Measurements from ENCODE around the gene ACOX2. TPM values are rescaled to one million over a fixed set of nuclear protein-coding genes. Genes with fewer than 3 reads are reported as not detected.

The ACOX2 gene
- total RNA-seq, 1 experiment from 2014 or later = 3.2 TPM

DNA sequence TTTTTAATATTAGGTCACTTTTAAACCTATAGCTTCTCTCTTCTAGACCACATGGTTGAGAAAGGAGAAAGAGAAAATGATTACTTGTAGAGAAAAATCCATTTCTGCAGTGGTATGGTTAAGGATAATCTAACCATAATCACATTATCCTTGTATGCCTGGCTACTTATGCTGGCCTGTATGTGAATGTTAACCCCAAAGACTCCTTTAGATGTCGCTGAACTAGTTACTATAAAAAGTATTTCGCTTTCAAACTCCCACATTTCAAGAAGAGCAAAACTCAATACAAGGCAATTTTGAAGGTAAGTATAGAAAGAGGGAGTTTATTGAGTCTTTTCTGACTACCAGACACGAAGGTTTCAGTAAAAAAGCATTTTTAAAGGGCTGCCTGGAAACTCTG is 42.9 kb downstream of the ACOX2 start:
- ChIA-PET CTCF (interaction anchor here (0.7 kb wide), 1 partner anchor 1320 kb away, joined by 3 read pairs; no protein-coding TSS in a partner anchor), POLR2A (no interaction called here)
- no peaks in the 10 kb centered on the region for H3K27me3 ChIP-seq (ENCODE audit: control insufficient read depth, insufficient read depth, low read length)
- H3K27ac ChIP-seq (ENCODE audit: low read length) = peak overlapping the region; percentile 70
- in situ Hi-C loops (cut with HindIII; ENCODE audit: low pct_unique_long_range_greater_than_20kb, low sequenced_read_pairs) (no loop called here), intact Hi-C loops (cut with micrococcal nuclease; ENCODE audit: unreplicated experiment) (no loop called here)
- TF ChIP-seq, protein P1, sequence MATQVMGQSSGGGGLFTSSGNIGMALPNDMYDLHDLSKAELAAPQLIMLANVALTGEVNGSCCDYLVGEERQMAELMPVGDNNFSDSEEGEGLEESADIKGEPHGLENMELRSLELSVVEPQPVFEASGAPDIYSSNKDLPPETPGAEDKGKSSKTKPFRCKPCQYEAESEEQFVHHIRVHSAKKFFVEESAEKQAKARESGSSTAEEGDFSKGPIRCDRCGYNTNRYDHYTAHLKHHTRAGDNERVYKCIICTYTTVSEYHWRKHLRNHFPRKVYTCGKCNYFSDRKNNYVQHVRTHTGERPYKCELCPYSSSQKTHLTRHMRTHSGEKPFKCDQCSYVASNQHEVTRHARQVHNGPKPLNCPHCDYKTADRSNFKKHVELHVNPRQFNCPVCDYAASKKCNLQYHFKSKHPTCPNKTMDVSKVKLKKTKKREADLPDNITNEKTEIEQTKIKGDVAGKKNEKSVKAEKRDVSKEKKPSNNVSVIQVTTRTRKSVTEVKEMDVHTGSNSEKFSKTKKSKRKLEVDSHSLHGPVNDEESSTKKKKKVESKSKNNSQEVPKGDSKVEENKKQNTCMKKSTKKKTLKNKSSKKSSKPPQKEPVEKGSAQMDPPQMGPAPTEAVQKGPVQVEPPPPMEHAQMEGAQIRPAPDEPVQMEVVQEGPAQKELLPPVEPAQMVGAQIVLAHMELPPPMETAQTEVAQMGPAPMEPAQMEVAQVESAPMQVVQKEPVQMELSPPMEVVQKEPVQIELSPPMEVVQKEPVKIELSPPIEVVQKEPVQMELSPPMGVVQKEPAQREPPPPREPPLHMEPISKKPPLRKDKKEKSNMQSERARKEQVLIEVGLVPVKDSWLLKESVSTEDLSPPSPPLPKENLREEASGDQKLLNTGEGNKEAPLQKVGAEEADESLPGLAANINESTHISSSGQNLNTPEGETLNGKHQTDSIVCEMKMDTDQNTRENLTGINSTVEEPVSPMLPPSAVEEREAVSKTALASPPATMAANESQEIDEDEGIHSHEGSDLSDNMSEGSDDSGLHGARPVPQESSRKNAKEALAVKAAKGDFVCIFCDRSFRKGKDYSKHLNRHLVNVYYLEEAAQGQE (IDR thresholded peaks at IDR 0.05; ENCODE audit: insufficient read depth in 1 of 2, low read depth in 2 of 2, low read length in 1 of 2) = no peak
- TF ChIP-seq SIN3A (IDR thresholded peaks at IDR 0.05; ENCODE audit: borderline replicate concordance, insufficient read depth, low read depth, low read length) (no peak), TCF7L2 (IDR thresholded peaks at IDR 0.05; ENCODE audit: low read depth, low read length) (no peak), POLR2AphosphoS5 (IDR thresholded peaks at IDR 0.05; ENCODE audit: low read depth, low read length) (no peak)
- TF ChIP-seq, protein P2, sequence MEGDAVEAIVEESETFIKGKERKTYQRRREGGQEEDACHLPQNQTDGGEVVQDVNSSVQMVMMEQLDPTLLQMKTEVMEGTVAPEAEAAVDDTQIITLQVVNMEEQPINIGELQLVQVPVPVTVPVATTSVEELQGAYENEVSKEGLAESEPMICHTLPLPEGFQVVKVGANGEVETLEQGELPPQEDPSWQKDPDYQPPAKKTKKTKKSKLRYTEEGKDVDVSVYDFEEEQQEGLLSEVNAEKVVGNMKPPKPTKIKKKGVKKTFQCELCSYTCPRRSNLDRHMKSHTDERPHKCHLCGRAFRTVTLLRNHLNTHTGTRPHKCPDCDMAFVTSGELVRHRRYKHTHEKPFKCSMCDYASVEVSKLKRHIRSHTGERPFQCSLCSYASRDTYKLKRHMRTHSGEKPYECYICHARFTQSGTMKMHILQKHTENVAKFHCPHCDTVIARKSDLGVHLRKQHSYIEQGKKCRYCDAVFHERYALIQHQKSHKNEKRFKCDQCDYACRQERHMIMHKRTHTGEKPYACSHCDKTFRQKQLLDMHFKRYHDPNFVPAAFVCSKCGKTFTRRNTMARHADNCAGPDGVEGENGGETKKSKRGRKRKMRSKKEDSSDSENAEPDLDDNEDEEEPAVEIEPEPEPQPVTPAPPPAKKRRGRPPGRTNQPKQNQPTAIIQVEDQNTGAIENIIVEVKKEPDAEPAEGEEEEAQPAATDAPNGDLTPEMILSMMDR (IDR thresholded peaks at IDR 0.05) = no peak; the same call in 1 of the 2 replicates
- H3K9me3 ChIP-seq (ENCODE audit: control insufficient read depth, insufficient read depth, low read depth, low read length) = no peaks in the 10 kb centered on the region
- H3K36me3 ChIP-seq (ENCODE audit: control insufficient read depth, insufficient read depth, low read length) = no peaks in the 10 kb centered on the region; the same call in 1 of the 2 replicates
- peaks cover 52% of the 10 kb centered on the region for H3K4me1 ChIP-seq (ENCODE audit: control insufficient read depth, insufficient read depth, low read length)
- no peak for ATAC-seq
- no peak for DNase-seq (ENCODE audit: low read depth, low spot score)
- BruUV-seq (replicated peaks) = TSS peak; percentile 56
- H3K4me3 ChIP-seq (ENCODE audit: low read depth in 2 of 2, low read length in 2 of 2) = peak overlapping the region; percentile 58 to 94

DNA sequence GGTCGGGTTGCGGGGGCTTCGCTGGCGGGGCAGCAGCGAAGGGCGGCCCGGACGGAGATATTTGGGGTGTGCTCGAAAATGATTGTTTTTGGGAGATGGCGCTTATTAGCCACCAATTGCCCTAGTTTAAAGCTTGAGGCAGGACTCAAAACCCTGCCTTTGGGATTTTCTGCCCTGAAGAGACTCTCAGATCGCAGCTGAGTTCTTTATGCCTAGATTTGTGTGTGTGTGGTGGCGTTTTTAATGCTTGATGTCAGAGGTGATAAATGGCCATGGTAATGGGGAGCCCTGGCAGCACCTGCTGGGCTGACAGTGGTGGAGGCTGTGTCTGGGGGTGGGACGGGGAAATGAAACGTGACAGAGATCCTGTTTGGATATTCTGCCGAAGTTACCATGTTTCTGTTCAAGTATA is 44.5 kb downstream of the ACOX2 start:
- ATAC-seq (no peak), DNase-seq (ENCODE audit: low read depth, low spot score) (no peak)
- intact Hi-C loops (cut with micrococcal nuclease; ENCODE audit: unreplicated experiment) (no loop called here), in situ Hi-C loops (cut with HindIII; ENCODE audit: low pct_unique_long_range_greater_than_20kb, low sequenced_read_pairs) (no loop called here)
- H3K4me1 ChIP-seq (ENCODE audit: control insufficient read depth, insufficient read depth, low read length) = peaks cover 49% of the 10 kb centered on the region
- CTCF ChIA-PET = no interaction called here
- no peak for TF ChIP-seq TCF7L2 (IDR thresholded peaks at IDR 0.05; ENCODE audit: low read depth, low read length)
- TF ChIP-seq, protein P1 (IDR thresholded peaks at IDR 0.05; ENCODE audit: insufficient read depth in 1 of 2, low read depth in 2 of 2, low read length in 1 of 2) = no peak
- TF ChIP-seq, protein P2 (IDR thresholded peaks at IDR 0.05) = no peak
- TF ChIP-seq SIN3A (IDR thresholded peaks at IDR 0.05; ENCODE audit: borderline replicate concordance, insufficient read depth, low read depth, low read length) = no peak
- no peak for TF ChIP-seq POLR2AphosphoS5 (IDR thresholded peaks at IDR 0.05; ENCODE audit: low read depth, low read length)
- peak overlapping the region; percentile 58 to 94 for H3K4me3 ChIP-seq (ENCODE audit: low read depth in 2 of 2, low read length in 2 of 2)
- no peaks in the 10 kb centered on the region; the same call in 1 of the 2 replicates for H3K36me3 ChIP-seq (ENCODE audit: control insufficient read depth, insufficient read depth, low read length)
- H3K27ac ChIP-seq (ENCODE audit: low read length) = peak overlapping the region; percentile 70
- POLR2A ChIA-PET = no interaction called here
- no TSS peak for BruUV-seq (replicated peaks)
- H3K27me3 ChIP-seq (ENCODE audit: control insufficient read depth, insufficient read depth, low read length) = no peaks in the 10 kb centered on the region
- H3K9me3 ChIP-seq (ENCODE audit: control insufficient read depth, insufficient read depth, low read depth, low read length) = no peaks in the 10 kb centered on the region
